OCI-LY3 (cell line): Measurements from ENCODE around the gene FKBP1B.

Source experiments
- CTCF ChIP-seq: fragments of 200-600, 300-600 bp; sonication (generic); IDR thresholded peaks from 2 replicates; pipeline ENCODE4 v1.5.1; 2014; ENCODE audit warnings: antibody characterized with exemption, low read length, low read depth
- EZH2phosphoT487 ChIP-seq: fragments of 200-600 bp; shearing (Covaris generic); IDR thresholded peaks from 2 replicates; pipeline ENCODE4 v1.6.1; 2018; ENCODE audit warnings: antibody characterized with exemption, mixed run types, low read depth

- TF ChIP-seq EZH2phosphoT487: no peak
- TF ChIP-seq CTCF: no peak
These were observed 3.7 kb upstream of the FKBP1B start for GRCh38 chr2:24045511-24046508.
